NCI-H446 (cell line): ENCODE results near the gene SGMS1.
"Not testable (repeated sequence)": the region's sequence is repeated elsewhere in the genome, so short reads cannot be mapped to it uniquely, and the experiment has no call there.

Experiments
- DNase-seq, 2 experiments: peaks; one replicate each; lab custom pipeline; 2025; lab: John Stamatoyannopoulos, UW

SGMS1 gene

GRCh38 chr10:50470345-50470744, 153.4 kb downstream of the SGMS1 start:
- DNase-seq, result no peak

- DNase-seq, result no peak
Measured at GRCh38 chr10:50469778-50470193, 154.0 kb downstream of the SGMS1 start.

- no peak for DNase-seq
Measured at GRCh38 chr10:50469288-50469687, 154.5 kb downstream of the SGMS1 start.

- no peak for DNase-seq
Measured at GRCh38 chr10:50467209-50467608, 156.5 kb downstream of the SGMS1 start.

GRCh38 chr10:50464004-50464409, 159.7 kb downstream of the SGMS1 start:
- no peak for DNase-seq

- no peak for DNase-seq
Measured at GRCh38 chr10:50461834-50462233, 161.9 kb downstream of the SGMS1 start.

- no peak for DNase-seq
Measured at GRCh38 chr10:50461123-50461522, 162.6 kb downstream of the SGMS1 start.

GRCh38 chr10:50456719-50457118, 167.0 kb downstream of the SGMS1 start:
- DNase-seq, result no peak

- DNase-seq, result no peak
Measured at GRCh38 chr10:50453940-50454339, 169.8 kb downstream of the SGMS1 start.

- no peak for DNase-seq
Measured at GRCh38 chr10:50452603-50453002, 171.2 kb downstream of the SGMS1 start.

GRCh38 chr10:50447691-50448090, 176.1 kb downstream of the SGMS1 start:
- no peak for DNase-seq

- not testable (repeated sequence) for DNase-seq
Measured at GRCh38 chr10:50445777-50446176, 178.0 kb downstream of the SGMS1 start.

- no peak for DNase-seq
Measured at GRCh38 chr10:50440489-50440888, 183.3 kb downstream of the SGMS1 start.

GRCh38 chr10:50439806-50440205, 183.9 kb downstream of the SGMS1 start:
- no peak for DNase-seq

GRCh38 chr10:50439187-50439586, 184.6 kb downstream of the SGMS1 start:
- DNase-seq, result no peak

- DNase-seq, result no peak
Measured at GRCh38 chr10:50438049-50438936, 185.5 kb downstream of the SGMS1 start.

- no peak for DNase-seq
Measured at GRCh38 chr10:50437248-50437647, 186.5 kb downstream of the SGMS1 start.

GRCh38 chr10:50436805-50437204, 187.0 kb downstream of the SGMS1 start:
- DNase-seq, result no peak

- DNase-seq, result no peak
Measured at GRCh38 chr10:50432211-50433009, 191.3 kb downstream of the SGMS1 start.

GRCh38 chr10:50431791-50432190, 192.0 kb downstream of the SGMS1 start:
- DNase-seq, result no peak

- no peak for DNase-seq
Measured at GRCh38 chr10:50431133-50431532, 192.6 kb downstream of the SGMS1 start.

GRCh38 chr10:50426485-50426884, 197.3 kb downstream of the SGMS1 start:
- no peak for DNase-seq

- DNase-seq, result not testable (repeated sequence)
Measured at GRCh38 chr10:50425215-50425614, 198.5 kb downstream of the SGMS1 start.
